SKM-1 (cell line): Measurements from ENCODE around the gene DLK1.

ENCODE experiments used
- DNase-seq: peaks from one replicate; lab custom pipeline; 2025; ENCODE audit not compliant: unreplicated experiment; lab: John Stamatoyannopoulos, UW

DLK1 gene

GRCh38 chr14:100713705-100714104 lies 13.0 kb upstream of the DLK1 start:
- no peak for DNase-seq

- DNase-seq, result no peak
Observed at GRCh38 chr14:100714258-100714892, 12.3 kb upstream of the DLK1 start.

- DNase-seq, result no peak
Observed at GRCh38 chr14:100715332-100715731, 11.4 kb upstream of the DLK1 start.

GRCh38 chr14:100715803-100716202 lies 10.9 kb upstream of the DLK1 start:
- no peak for DNase-seq

- DNase-seq, result no peak
Observed at GRCh38 chr14:100717386-100717785, 9.3 kb upstream of the DLK1 start.

GRCh38 chr14:100719976-100720520 lies 6.6 kb upstream of the DLK1 start:
- no peak for DNase-seq

- no peak for DNase-seq
Observed at GRCh38 chr14:100721568-100721967, 5.1 kb upstream of the DLK1 start.

- DNase-seq, result no peak
Observed at GRCh38 chr14:100722367-100722766, 4.3 kb upstream of the DLK1 start.

GRCh38 chr14:100723135-100723829 lies 3.4 kb upstream of the DLK1 start:
- DNase-seq, result no peak

- DNase-seq, result no peak
Observed at GRCh38 chr14:100723830-100724437, 2.8 kb upstream of the DLK1 start.

- DNase-seq, result no peak
Observed at GRCh38 chr14:100724536-100724935, 2.2 kb upstream of the DLK1 start.

GRCh38 chr14:100725587-100726387 lies 905 bp upstream of the DLK1 start:
- DNase-seq, result no peak

- DNase-seq, result no peak
Observed at GRCh38 chr14:100727086-100727872, 587 bp downstream of the DLK1 start.

GRCh38 chr14:100727873-100728240 lies 1.2 kb downstream of the DLK1 start:
- DNase-seq, result no peak

- DNase-seq, result no peak
Observed at GRCh38 chr14:100728962-100729361, 2.3 kb downstream of the DLK1 start.

- no peak for DNase-seq
Observed at GRCh38 chr14:100729982-100730381, 3.3 kb downstream of the DLK1 start.

GRCh38 chr14:100730581-100730980 lies 3.9 kb downstream of the DLK1 start:
- no peak for DNase-seq

GRCh38 chr14:100731011-100731670 lies 4.4 kb downstream of the DLK1 start:
- no peak for DNase-seq

GRCh38 chr14:100731846-100732765 lies 5.4 kb downstream of the DLK1 start:
- no peak for DNase-seq
